ENCODE results near the gene FBXO21. TPM values are rescaled to one million over a fixed set of nuclear protein-coding genes. Genes with fewer than 3 reads are reported as not detected.

Gene FBXO21
- total RNA-seq, 1 donor from 2014 or later: 32.0 TPM

DNA sequence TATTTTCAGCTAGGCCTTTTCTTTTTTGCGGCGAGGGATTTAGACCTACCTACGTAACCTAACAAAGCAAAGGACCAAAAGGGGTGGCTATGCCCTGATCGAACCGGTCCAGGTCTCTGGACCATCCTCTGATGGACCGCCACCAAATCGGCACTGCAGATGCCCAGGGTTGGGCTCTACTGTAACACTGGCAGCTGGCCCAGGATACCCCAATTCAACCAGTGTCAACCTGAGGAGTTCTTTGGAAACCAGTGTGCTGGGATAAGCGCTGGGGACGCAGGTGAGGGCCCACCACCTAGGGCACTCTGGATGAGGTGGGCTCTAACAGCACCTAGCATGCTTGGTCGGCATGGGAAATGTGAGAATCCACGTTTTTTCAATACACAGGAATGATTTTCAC lies 32.2 kb downstream of the FBXO21 start:
- Mint-ChIP-seq H3K36me3 (ENCODE audit: low read depth, unreplicated experiment) (peaks cover 21% of the 10 kb centered on the region), H3K27me3 (ENCODE audit: low read depth, unreplicated experiment) (no peaks in the 10 kb centered on the region), H3K4me1 (ENCODE audit: low read depth, unreplicated experiment) (peaks cover 8% of the 10 kb centered on the region), H3K9me3 (ENCODE audit: unreplicated experiment) (no peaks in the 10 kb centered on the region), H3K27ac (ENCODE audit: unreplicated experiment) (no peak overlapping the region), H3K4me3 (ENCODE audit: unreplicated experiment) (no peak overlapping the region)
- Histone ChIP-seq H3K36me3 (ENCODE audit: insufficient read depth, low read length) (peaks cover 36% of the 10 kb centered on the region), H3K4me1 (ENCODE audit: insufficient read depth, low read length) (peaks cover 4% of the 10 kb centered on the region), H3K27ac (ENCODE audit: low read depth, low read length) (no peak overlapping the region), H3K9ac (ENCODE audit: low read length) (no peak overlapping the region), H3K9me3 (ENCODE audit: insufficient read depth, low read depth, low read length) (no peaks in the 10 kb centered on the region), H4K20me1 (ENCODE audit: insufficient read depth, low read length) (peaks cover 10% of the 10 kb centered on the region), H3K4me3 (ENCODE audit: insufficient read depth, low read depth, low read length) (no peak overlapping the region), H3K79me2 (ENCODE audit: insufficient read depth, low read length) (no peaks in the 10 kb centered on the region), H2AFZ (ENCODE audit: low read depth, low read length) (no peak overlapping the region), H3K4me2 (ENCODE audit: low read length) (no peak overlapping the region), H3K27me3 (ENCODE audit: insufficient read depth, low read length) (no peaks in the 10 kb centered on the region)
- DNase-seq (ENCODE audit: low read depth): no peak
- FAIRE-seq: no peak
- TF ChIP-seq EZH2 (IDR thresholded peaks at IDR 0.05; ENCODE audit: insufficient read depth, low read length): no peak
- TF ChIP-seq, protein P1, sequence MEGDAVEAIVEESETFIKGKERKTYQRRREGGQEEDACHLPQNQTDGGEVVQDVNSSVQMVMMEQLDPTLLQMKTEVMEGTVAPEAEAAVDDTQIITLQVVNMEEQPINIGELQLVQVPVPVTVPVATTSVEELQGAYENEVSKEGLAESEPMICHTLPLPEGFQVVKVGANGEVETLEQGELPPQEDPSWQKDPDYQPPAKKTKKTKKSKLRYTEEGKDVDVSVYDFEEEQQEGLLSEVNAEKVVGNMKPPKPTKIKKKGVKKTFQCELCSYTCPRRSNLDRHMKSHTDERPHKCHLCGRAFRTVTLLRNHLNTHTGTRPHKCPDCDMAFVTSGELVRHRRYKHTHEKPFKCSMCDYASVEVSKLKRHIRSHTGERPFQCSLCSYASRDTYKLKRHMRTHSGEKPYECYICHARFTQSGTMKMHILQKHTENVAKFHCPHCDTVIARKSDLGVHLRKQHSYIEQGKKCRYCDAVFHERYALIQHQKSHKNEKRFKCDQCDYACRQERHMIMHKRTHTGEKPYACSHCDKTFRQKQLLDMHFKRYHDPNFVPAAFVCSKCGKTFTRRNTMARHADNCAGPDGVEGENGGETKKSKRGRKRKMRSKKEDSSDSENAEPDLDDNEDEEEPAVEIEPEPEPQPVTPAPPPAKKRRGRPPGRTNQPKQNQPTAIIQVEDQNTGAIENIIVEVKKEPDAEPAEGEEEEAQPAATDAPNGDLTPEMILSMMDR (IDR thresholded peaks at IDR 0.05; ENCODE audit: insufficient read depth, low read depth, low read length): no peak

DNA sequence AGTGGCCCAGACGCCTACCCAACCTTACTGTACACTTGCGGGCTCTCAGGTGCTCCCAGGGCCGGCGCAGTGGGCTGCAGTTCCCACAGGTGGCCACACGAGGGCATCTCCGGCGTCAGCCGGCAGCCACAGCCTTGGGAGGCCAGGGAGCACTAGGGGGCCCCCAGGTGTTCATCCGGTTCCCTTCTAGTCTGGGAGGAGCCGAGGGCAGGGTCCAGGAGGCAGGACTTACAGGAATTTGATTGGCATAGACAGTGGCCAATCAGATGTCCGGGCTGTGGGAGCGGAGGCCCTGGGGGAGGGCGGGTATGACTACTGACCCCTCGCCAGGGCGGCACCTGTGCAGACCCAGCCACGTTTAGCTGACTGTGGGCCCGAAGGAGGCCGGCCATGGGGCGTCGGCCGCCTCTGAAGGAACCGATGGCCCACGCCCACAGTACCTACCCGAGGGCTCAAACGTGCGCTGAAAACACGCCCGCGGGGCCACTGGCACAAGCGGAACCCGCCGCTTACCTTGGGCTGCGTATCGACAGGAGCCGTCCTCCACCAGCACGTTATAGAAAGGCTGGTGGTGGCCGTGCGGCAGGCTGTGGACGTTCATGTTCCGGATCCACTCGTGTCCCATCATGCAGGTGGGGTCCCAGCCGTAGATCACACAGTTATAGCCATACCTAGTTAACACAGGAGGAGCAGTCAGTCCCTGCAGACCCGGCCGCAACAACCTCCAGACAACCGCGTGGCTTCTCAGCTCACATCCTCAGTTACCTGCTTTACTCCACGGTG lies 34.8 kb downstream of the FBXO21 start:
- H3K9me3 Mint-ChIP-seq (ENCODE audit: unreplicated experiment): no peaks in the 10 kb centered on the region
- peaks cover 8% of the 10 kb centered on the region for H3K4me1 Mint-ChIP-seq (ENCODE audit: low read depth, unreplicated experiment)
- peaks cover 31% of the 10 kb centered on the region for H3K36me3 ChIP-seq (ENCODE audit: insufficient read depth, low read length)
- peaks cover 10% of the 10 kb centered on the region for H3K36me3 Mint-ChIP-seq (ENCODE audit: low read depth, unreplicated experiment)
- H4K20me1 ChIP-seq (ENCODE audit: insufficient read depth, low read length): peaks cover 21% of the 10 kb centered on the region
- TF ChIP-seq EZH2 (IDR thresholded peaks at IDR 0.05; ENCODE audit: insufficient read depth, low read length): no peak
- TF ChIP-seq, protein P1 (IDR thresholded peaks at IDR 0.05; ENCODE audit: insufficient read depth, low read depth, low read length): peak; percentile 32
- no peak overlapping the region for H3K27ac ChIP-seq (ENCODE audit: low read depth, low read length)
- no peak overlapping the region for H3K9ac ChIP-seq (ENCODE audit: low read length)
- H3K4me2 ChIP-seq (ENCODE audit: low read length): no peak overlapping the region
- peaks cover 4% of the 10 kb centered on the region for H3K4me1 ChIP-seq (ENCODE audit: insufficient read depth, low read length)
- no peaks in the 10 kb centered on the region for H3K27me3 ChIP-seq (ENCODE audit: insufficient read depth, low read length)
- H3K27me3 Mint-ChIP-seq (ENCODE audit: low read depth, unreplicated experiment): no peaks in the 10 kb centered on the region
- no peaks in the 10 kb centered on the region for H3K9me3 ChIP-seq (ENCODE audit: insufficient read depth, low read depth, low read length)
- DNase-seq (ENCODE audit: low read depth): peak; percentile 16
- no peaks in the 10 kb centered on the region for H3K79me2 ChIP-seq (ENCODE audit: insufficient read depth, low read length)
- no peak overlapping the region for H3K4me3 ChIP-seq (ENCODE audit: insufficient read depth, low read depth, low read length)
- no peak overlapping the region for H2AFZ ChIP-seq (ENCODE audit: low read depth, low read length)
- H3K27ac Mint-ChIP-seq (ENCODE audit: unreplicated experiment): no peak overlapping the region
- no peak overlapping the region for H3K4me3 Mint-ChIP-seq (ENCODE audit: unreplicated experiment)
- FAIRE-seq: no peak

All from astrocyte (in vitro differentiated cells and primary cell).